GM12874 (cell line): ENCODE results near the gene RNASEH2A.

ENCODE experiments used
- TF ChIP-seq, protein P1 (sequence below): IDR thresholded peaks from 2 replicates; pipeline ENCODE4 v1.5.1; 2011; ENCODE audit warnings: low read depth, mild to moderate bottlenecking, control low read depth, low read length, moderate library complexity; ENCODE audit not compliant: insufficient read depth

RNASEH2A gene

DNA sequence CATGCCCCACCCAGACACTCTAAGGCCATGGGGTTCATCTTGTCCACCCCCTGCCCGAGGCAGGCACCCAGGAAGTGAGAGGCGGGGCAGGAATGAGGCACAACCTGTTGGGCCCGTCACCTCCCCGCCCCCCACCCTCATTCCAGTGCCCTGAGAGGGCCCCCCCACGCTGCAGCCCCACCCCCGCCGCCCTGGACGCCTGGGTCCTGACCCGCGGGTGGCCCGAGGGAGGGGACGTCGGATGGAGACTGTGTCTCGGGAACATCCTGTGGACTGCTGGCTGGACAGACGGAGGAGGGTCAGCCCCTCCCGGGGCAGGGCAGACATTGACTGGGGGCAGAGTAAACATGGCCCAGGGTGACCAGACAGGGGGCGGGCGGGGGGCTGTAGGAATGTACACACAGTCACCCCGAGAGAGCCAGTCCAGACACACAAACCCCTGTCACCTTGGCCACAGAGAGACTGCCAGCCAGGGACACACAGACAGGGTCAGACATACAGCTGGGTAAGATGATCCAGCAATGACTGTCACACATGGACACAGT is 22.5 kb upstream of the RNASEH2A start:
- TF ChIP-seq, protein P1, sequence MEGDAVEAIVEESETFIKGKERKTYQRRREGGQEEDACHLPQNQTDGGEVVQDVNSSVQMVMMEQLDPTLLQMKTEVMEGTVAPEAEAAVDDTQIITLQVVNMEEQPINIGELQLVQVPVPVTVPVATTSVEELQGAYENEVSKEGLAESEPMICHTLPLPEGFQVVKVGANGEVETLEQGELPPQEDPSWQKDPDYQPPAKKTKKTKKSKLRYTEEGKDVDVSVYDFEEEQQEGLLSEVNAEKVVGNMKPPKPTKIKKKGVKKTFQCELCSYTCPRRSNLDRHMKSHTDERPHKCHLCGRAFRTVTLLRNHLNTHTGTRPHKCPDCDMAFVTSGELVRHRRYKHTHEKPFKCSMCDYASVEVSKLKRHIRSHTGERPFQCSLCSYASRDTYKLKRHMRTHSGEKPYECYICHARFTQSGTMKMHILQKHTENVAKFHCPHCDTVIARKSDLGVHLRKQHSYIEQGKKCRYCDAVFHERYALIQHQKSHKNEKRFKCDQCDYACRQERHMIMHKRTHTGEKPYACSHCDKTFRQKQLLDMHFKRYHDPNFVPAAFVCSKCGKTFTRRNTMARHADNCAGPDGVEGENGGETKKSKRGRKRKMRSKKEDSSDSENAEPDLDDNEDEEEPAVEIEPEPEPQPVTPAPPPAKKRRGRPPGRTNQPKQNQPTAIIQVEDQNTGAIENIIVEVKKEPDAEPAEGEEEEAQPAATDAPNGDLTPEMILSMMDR, result no peak

GRCh38 chr19:12784394-12784870 is 22.0 kb upstream of the RNASEH2A start:
- TF ChIP-seq, protein P1, result no peak

GRCh38 chr19:12784871-12785430 is 21.4 kb upstream of the RNASEH2A start:
- TF ChIP-seq, protein P1, result no peak

DNA sequence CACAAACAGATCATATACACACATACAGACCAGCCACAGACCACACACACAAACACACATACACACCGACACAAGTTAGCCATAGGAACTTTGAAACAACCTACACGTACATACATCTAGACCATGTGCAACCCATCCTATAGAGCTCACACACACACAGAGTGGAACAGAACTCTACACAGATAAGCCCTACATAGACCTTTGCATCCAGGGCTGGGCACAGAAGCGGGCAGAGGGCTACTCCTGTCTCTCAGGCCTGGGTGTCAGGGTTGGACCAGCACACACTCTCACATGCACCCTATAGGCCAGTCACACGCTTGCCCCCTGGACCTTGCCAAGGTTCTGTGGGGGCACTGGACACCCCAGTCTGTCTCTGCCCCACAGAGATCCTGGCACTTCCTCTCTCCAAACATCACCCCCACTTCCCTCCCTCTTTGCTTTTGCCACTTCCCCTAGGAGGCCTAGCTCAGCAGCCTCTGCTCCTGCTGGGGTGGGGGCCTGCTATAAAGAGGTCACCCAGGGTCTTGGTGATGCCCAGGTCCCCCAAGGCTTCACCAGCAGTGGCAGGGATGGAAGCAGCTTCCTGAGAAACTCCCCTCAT is 20.9 kb upstream of the RNASEH2A start:
- TF ChIP-seq, protein P1, result no peak

DNA sequence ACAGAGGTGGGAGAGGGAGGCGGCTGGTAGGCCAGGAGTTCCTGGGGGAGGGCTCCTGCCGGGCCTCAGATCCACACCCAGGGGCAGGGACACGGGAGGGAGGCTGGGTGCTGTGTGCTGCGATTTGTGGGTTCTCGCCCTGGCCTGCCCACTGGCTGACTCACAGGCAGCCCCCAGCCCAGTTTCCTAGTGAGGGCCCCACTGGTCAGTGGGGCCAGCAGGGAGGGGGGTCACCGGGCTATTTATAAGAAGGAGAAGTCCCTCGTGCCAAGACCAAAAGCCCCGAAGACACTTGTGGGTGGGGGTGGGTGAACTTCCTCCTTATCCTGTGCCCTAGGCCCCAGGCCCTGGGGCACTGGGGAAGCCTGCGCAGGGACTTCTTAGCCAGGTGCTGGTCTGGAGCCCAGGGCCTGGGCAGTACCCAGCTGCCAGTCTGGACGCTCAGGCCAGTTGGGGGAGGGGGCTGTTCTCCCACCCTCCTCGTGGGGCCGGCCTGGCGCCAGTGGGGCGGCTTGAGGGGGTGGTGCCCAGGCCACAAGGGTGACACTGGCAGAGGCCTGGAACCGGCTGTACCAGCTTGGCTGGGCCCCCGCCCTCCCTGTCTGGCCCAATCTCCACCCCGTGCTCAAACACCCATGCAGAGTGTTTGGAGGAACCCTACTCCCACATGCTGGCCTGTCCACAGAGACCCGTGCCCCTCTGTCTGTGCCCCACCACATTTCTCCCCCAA is 20.1 kb upstream of the RNASEH2A start:
- TF ChIP-seq, protein P1, result no peak

DNA sequence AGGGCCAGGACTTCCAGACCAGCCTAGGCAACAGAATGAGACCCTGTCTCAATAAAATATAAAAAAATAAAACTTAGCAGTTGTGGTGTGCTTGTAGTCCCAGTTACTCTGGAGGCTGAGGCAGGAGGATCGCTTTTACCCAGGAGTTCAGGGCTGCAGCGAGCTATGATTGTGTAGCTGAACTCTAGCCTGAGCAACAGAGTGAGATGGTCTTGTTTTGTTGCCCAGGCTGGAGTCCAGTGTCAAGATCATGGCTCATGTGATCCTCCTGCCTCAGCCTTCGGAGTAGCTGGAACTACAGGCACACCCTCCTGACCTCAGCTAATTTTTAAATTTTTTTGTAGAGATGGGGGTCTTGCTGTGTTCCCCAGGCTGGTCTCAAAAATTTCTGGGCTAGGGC is 19.4 kb upstream of the RNASEH2A start:
- TF ChIP-seq, protein P1, result no peak

DNA sequence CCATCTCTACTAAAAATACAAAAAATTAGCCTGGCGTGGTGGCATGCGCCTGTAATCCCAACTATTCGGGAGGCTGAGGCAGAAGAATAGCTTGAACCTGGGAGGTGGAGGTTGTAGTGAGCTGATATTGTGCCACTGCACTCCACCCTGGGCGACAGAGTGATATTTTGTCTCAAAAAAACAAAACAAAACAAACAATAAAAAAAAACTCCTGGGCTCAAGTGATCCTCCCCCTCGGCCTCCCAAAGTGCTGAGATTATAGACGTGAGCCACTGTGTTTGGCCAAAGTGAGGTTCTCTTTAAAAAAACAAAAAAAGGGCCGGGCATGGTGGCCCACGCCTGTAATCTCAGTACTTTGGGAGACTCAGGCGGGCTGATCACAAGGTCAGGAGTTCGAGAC is 18.9 kb upstream of the RNASEH2A start:
- TF ChIP-seq, protein P1, result no peak
